Keratinocyte (primary cell): Measurements from ENCODE around the gene NDUFS6. TPM values are rescaled to one million over a fixed set of nuclear protein-coding genes. Genes with fewer than 3 reads are reported as not detected.

Experiments used
- DNase-seq: peaks from one replicate; pipeline ENCODE4 v3.0.0-alpha.2; 2011; ENCODE audit warnings: low read depth, missing footprints, low spot score
- FAIRE-seq: peaks from 2 replicates; lab custom pipeline; 2011; peaks lifted over from hg19 to GRCh38; lab: Jason Lieb, UNC
- H2AFZ ChIP-seq: 2 replicates; pipeline ENCODE4 v1.6.0; 2012; ENCODE audit warnings: low read length, control low read depth, inconsistent platforms; ENCODE audit not compliant: control insufficient read depth
- H3K27ac ChIP-seq: 2 replicates; pipeline ENCODE4 v1.5.1; 2011; ENCODE audit warnings: low read length; ENCODE audit not compliant: control insufficient read depth, insufficient read depth
- H3K27me3 ChIP-seq: 3 replicates; pipeline ENCODE4 v1.6.0; 2011; ENCODE audit warnings: low read length; ENCODE audit not compliant: control insufficient read depth, insufficient read depth; ENCODE audit errors: extremely low read depth
- H3K36me3 ChIP-seq, 2 experiments: 2 replicates in 1 of 2; 3 replicates in 1 of 2; pipeline ENCODE4 v1.5.1; 2011; ENCODE audit warnings: low read length in 2 of 2, mild to moderate bottlenecking in 1 of 2; ENCODE audit not compliant: control insufficient read depth in 2 of 2, insufficient read depth in 2 of 2; ENCODE audit errors: extremely low read depth in 1 of 2
- H3K4me1 ChIP-seq: 3 replicates; pipeline ENCODE4 v1.5.1; 2011; ENCODE audit warnings: low read length; ENCODE audit not compliant: control insufficient read depth, insufficient read depth; ENCODE audit errors: extremely low read depth
- H3K4me2 ChIP-seq: 3 replicates; pipeline ENCODE4 v1.6.0; 2011; ENCODE audit warnings: low read depth, low read length; ENCODE audit not compliant: control insufficient read depth, insufficient read depth; ENCODE audit errors: extremely low read depth
- H3K4me3 ChIP-seq, 3 experiments: fragments of 200-600 bp in 1 of 3; sonication (generic) in 1 of 3; 2 replicates in 2 of 3; 3 replicates in 1 of 3; pipeline ENCODE4 v1.5.1; 2011 to 2016; ENCODE audit warnings: low read length in 3 of 3, mild to moderate bottlenecking in 3 of 3, control low read depth in 2 of 3, inconsistent platforms in 1 of 3, low read depth in 1 of 3, mixed read lengths in 1 of 3, mixed run types in 1 of 3, moderate library complexity in 1 of 3; ENCODE audit not compliant: control insufficient read depth in 2 of 3, insufficient read depth in 2 of 3; ENCODE audit errors: extremely low read depth in 1 of 3
- H3K79me2 ChIP-seq: 2 replicates; pipeline ENCODE4 v1.6.0; 2012; ENCODE audit warnings: low read length; ENCODE audit not compliant: control insufficient read depth, insufficient read depth
- H3K9ac ChIP-seq: 3 replicates; pipeline ENCODE4 v1.6.0; 2011; ENCODE audit warnings: low read length; ENCODE audit not compliant: control insufficient read depth, insufficient read depth; ENCODE audit errors: extremely low read depth
- H3K9me1 ChIP-seq: 3 replicates; pipeline ENCODE4 v1.6.0; 2011; ENCODE audit warnings: low read length; ENCODE audit not compliant: control insufficient read depth, insufficient read depth; ENCODE audit errors: extremely low read depth
- H3K9me3 ChIP-seq: 2 replicates; pipeline ENCODE4 v1.5.1; 2012; ENCODE audit warnings: low read depth, low read length; ENCODE audit not compliant: control insufficient read depth
- H4K20me1 ChIP-seq: 3 replicates; pipeline ENCODE4 v1.6.0; 2011; ENCODE audit warnings: low read length; ENCODE audit not compliant: control insufficient read depth, insufficient read depth; ENCODE audit errors: extremely low read depth
- CTCF ChIP-seq, 3 experiments: IDR thresholded peaks in 1 of 3; conservative IDR thresholded peaks in 1 of 3; optimal IDR thresholded peaks in 1 of 3; 2 replicates in 2 of 3; 3 replicates in 1 of 3; pipeline versions ENCODE3 to v1.5.1; 2011; ENCODE audit warnings: low read length in 3 of 3, mild to moderate bottlenecking in 3 of 3, moderate library complexity in 2 of 3, control low read depth in 1 of 3, inconsistent platforms in 1 of 3; ENCODE audit not compliant: insufficient read depth in 2 of 3; ENCODE audit errors: extremely low read depth in 1 of 3
- EZH2 ChIP-seq: IDR thresholded peaks from one replicate; pipeline ENCODE4 v1.6.1; 2012; ENCODE audit warnings: inconsistent platforms, mild to moderate bottlenecking, low read length, moderate library complexity
- dilution Hi-C: fragments of 300-500 bp; cut with MboI; formaldehyde crosslinking; loops from one replicate; pipeline ENCODE4 v1.7.0; 2020; ENCODE audit warnings: low sequenced_read_pairs; ENCODE audit not compliant: extremely low pct_ligation_motif_present
- polyA plus RNA-seq, 5 experiments: library from polyadenylated mRNA; depleted of rRNA in 3 of 5; stranded (reverse) in 3 of 5; stranded (forward) in 1 of 5; unstranded in 1 of 5; fragments of >200 nt; gene quantifications; 1 replicate in 1 of 5; 2 replicates in 3 of 5; 3 replicates in 1 of 5; pipeline versions ENCODE4 v1.2.1 to v1.2.3, GENCODE V29; 2011 to 2012; ENCODE audit warnings: missing spikeins in 2 of 5, low read depth in 1 of 5, low replicate concordance in 1 of 5

The NDUFS6 gene
- polyA plus RNA-seq, 1 donor (not counting 4 experiments of a cell fraction or from before 2014, with no cell fraction given) = 66.3 TPM

DNA sequence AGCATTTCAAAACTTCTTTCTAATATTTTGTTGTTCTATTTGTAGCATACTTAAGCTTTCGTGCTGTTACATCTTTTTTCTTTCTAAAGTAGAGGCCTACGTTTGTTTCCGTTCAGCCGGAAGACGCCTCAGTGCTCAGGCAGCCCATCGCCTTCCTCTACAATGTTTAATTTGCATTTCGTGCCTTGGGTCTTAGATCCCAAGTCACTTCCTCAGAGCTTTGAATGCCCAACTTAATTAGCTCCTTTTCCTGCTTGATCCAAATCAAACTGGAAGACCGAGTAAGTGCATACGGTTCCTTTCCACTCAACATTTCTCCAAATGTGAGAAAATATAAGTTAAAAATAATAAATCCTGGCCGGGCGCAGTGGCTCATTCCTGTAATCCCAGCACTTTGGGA lies 44.7 kb upstream of the NDUFS6 start:
- Histone ChIP-seq H3K4me2 (no peak overlapping the region), H3K4me3 (no peak overlapping the region), H2AFZ (no peak overlapping the region), H3K27me3 (no peaks in the 10 kb centered on the region), H3K79me2 (no peaks in the 10 kb centered on the region), H3K9ac (no peak overlapping the region), H3K27ac (no peak overlapping the region), H3K9me1 (no peaks in the 10 kb centered on the region), H4K20me1 (no peaks in the 10 kb centered on the region), H3K4me1 (no peaks in the 10 kb centered on the region), H3K9me3 (no peaks in the 10 kb centered on the region), H3K36me3 (no peaks in the 10 kb centered on the region)
- DNase-seq (no peak), FAIRE-seq (no peak)
- dilution Hi-C loops = no loop called here
- TF ChIP-seq CTCF (optimal IDR thresholded peaks at IDR 0.05 in 1 of 3, IDR thresholded peaks at IDR 0.05 in 1 of 3, conservative IDR thresholded peaks at IDR 0.05 in 1 of 3; ENCODE audit: extremely low read depth in 1 of 3, insufficient read depth in 2 of 3, low read length in 3 of 3) = no peak
- TF ChIP-seq EZH2 = no peak

GRCh38 chr5:1757511-1757910 lies 43.7 kb upstream of the NDUFS6 start:
- dilution Hi-C loops = no loop called here
- Histone ChIP-seq H3K36me3 (no peaks in the 10 kb centered on the region), H2AFZ (no peak overlapping the region), H4K20me1 (no peaks in the 10 kb centered on the region), H3K4me2 (no peak overlapping the region), H3K79me2 (no peaks in the 10 kb centered on the region), H3K4me1 (no peaks in the 10 kb centered on the region), H3K9me1 (no peaks in the 10 kb centered on the region), H3K27ac (no peak overlapping the region), H3K27me3 (no peaks in the 10 kb centered on the region), H3K9ac (no peak overlapping the region), H3K4me3 (no peak overlapping the region), H3K9me3 (no peaks in the 10 kb centered on the region)
- no peak for FAIRE-seq
- no peak for DNase-seq
- TF ChIP-seq CTCF (optimal IDR thresholded peaks at IDR 0.05 in 1 of 3, IDR thresholded peaks at IDR 0.05 in 1 of 3, conservative IDR thresholded peaks at IDR 0.05 in 1 of 3; ENCODE audit: extremely low read depth in 1 of 3, insufficient read depth in 2 of 3, low read length in 3 of 3) (no peak), EZH2 (no peak)
